HT-29 (cell line): ENCODE results near the gene GTF2F2. TPM values are rescaled to one million over a fixed set of nuclear protein-coding genes. Genes with fewer than 3 reads are reported as not detected.
A peak's percentile ranks its signal among the peaks of the same experiment; 100 is the strongest.

ENCODE experiments used
- DNase-seq: peaks from one replicate; pipeline ENCODE4 v3.0.0-alpha.2; 2015; ENCODE audit warnings: low spot score
- small RNA-seq: library from RNA; depleted of rRNA; stranded (forward); fragments of <200 nt; gene quantifications from one replicate; pipeline ENCODE3, GENCODE V24; 2014
- total RNA-seq: library from RNA; depleted of rRNA; stranded (reverse); fragments of >200 nt; shearing (Covaris generic); gene quantifications from 2 replicates; pipeline ENCODE4 v1.2.3, GENCODE V29; 2014; rRNA removed

GTF2F2 gene
- total RNA-seq, 1 experiment from 2014 or later: 16.8 TPM

DNA sequence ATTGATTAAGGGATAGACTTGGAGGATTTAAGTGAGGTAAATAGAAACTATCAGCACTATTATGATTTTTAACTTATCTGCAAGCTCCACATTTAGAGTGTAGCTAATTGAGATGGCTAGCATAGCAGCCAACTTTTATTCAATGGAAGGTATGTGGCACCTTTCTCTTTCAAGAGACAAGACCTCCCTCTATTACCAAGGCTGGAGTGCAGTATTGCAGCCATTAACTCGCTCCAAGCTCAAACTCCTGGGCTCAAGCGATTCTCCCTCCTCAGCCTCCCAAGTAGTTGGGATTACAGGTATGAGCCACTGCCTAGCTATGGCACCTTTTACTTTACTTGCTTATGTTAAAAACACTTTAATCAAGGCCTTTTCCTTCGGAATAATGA lies 212.5 kb downstream of the GTF2F2 start:
- peak; percentile 38 for DNase-seq

GRCh38 chr13:45333251-45333976 lies 213.1 kb downstream of the GTF2F2 start:
- DNase-seq: no peak

Small RNA genes within 50 kb of the gene (small RNA-seq; reads per million reads assigned to genes)
- gene AL138693.1: not detected
- gene AL138963.2: not detected

Other genes starting within 250 kb of the GTF2F2 start
- gene NUFIP1, start 131.0 kb upstream of the GTF2F2 start, total RNA-seq: 2.3 and 3.7 TPM in 2 replicates
- 28.2 and 33.1 TPM in 2 replicates for gene GPALPP1, start 131.0 kb upstream of the GTF2F2 start, total RNA-seq
- not detected in 2 replicates for gene KCTD4, start 80.5 kb downstream of the GTF2F2 start, total RNA-seq
- 1,597 and 1,598 TPM in 2 replicates for gene TPT1, start 220.7 kb downstream of the GTF2F2 start, total RNA-seq